GM12878 (cell line): ENCODE results near the gene CCDC28B. TPM values are rescaled to one million over a fixed set of nuclear protein-coding genes. Genes with fewer than 3 reads are reported as not detected.

Source experiments
- BRCA1 ChIP-seq: IDR thresholded peaks from 2 replicates; pipeline ENCODE4 v1.6.1; 2011; ENCODE audit warnings: low read depth, low read length, improper control_type of control experiment
- CUX1 ChIP-seq: IDR thresholded peaks from 2 replicates; pipeline ENCODE4 v1.6.1; 2012; ENCODE audit warnings: improper control_type of control experiment, low read depth, low read length; ENCODE audit not compliant: insufficient replicate concordance
- E2F4 ChIP-seq: IDR thresholded peaks from 2 replicates; pipeline ENCODE4 v1.6.1; 2012; ENCODE audit warnings: low read depth, low read length, improper control_type of control experiment
- E2F8 ChIP-seq: fragments of 450-650 bp; IDR thresholded peaks from 2 replicates; pipeline ENCODE4 v1.6.1; 2018; ENCODE audit warnings: mild to moderate bottlenecking, low read depth, moderate library complexity; ENCODE audit not compliant: partially characterized antibody
- IRF4 ChIP-seq: IDR thresholded peaks from 2 replicates; pipeline ENCODE4 v1.6.1; 2011; ENCODE audit warnings: low read depth, low read length
- IRF5 ChIP-seq: fragments of 450-650 bp; IDR thresholded peaks from 2 replicates; pipeline ENCODE4 v1.6.1; 2017; ENCODE audit warnings: borderline replicate concordance
- KLF5 ChIP-seq: fragments of 450-650 bp; IDR thresholded peaks from 2 replicates; pipeline ENCODE4 v1.6.1; 2014; ENCODE audit warnings: mild to moderate bottlenecking; ENCODE audit not compliant: partially characterized antibody
- NFIC ChIP-seq: IDR thresholded peaks from 2 replicates; pipeline ENCODE4 v1.6.1; 2012; ENCODE audit warnings: low read depth, mild to moderate bottlenecking, inconsistent platforms, low read length, moderate library complexity
- POLR2A ChIP-seq: IDR thresholded peaks from 2 replicates; pipeline ENCODE4 v1.6.1; 2011; ENCODE audit warnings: low read depth, mild to moderate bottlenecking, low read length
- RBBP5 ChIP-seq: fragments of 200-600 bp; sonication (generic); conservative IDR thresholded peaks from 2 replicates; pipeline ENCODE4 v1.6.1; 2016
- SREBF1 ChIP-seq: IDR thresholded peaks from 2 replicates; pipeline ENCODE4 v1.6.1; 2012; ENCODE audit warnings: mild to moderate bottlenecking, low read length
- SRF ChIP-seq, 2 experiments: IDR thresholded peaks; 2 replicates each; pipeline ENCODE4 v1.6.1; 2011; ENCODE audit warnings: low read depth in 2 of 2, low read length in 2 of 2, mild to moderate bottlenecking in 1 of 2, moderate library complexity in 1 of 2
- STAT1 ChIP-seq: fragments of 450-650 bp; conservative IDR thresholded peaks from 2 replicates; pipeline ENCODE4 v1.6.1; 2014; ENCODE audit warnings: antibody characterized with exemption, mild to moderate bottlenecking
- TCF3 ChIP-seq: IDR thresholded peaks from 2 replicates; pipeline ENCODE4 v1.6.1; 2012; ENCODE audit warnings: low read depth, mild to moderate bottlenecking, low read length, borderline replicate concordance; ENCODE audit not compliant: insufficient read depth
- polyA plus RNA-seq, 11 experiments: library from polyadenylated mRNA; depleted of rRNA in 4 of 11; unstranded in 6 of 11; stranded (reverse) in 5 of 11; fragments of >200 nt; fragmentation: Nextera tagmentation in 4 of 11; fragmentation: Illumina TruSeq in 1 of 11; extraction: Ambion mirVana in 4 of 11; extraction: Trizol in 1 of 11; gene quantifications; 1 replicate in 1 of 11; 2 replicates in 10 of 11; pipeline versions ENCODE4 v1.2.1 to v1.2.3, GENCODE V29; 2011 to 2016; ENCODE audit warnings: inconsistent platforms in 2 of 11, missing spikeins in 2 of 11, low read depth in 1 of 11
- total RNA-seq, 4 experiments: library from RNA; depleted of rRNA in 3 of 4; stranded (reverse); fragments of >200 nt in 3 of 4; fragmentation: Illumina TruSeq in 1 of 4; extraction: Trizol in 1 of 4; gene quantifications; 2 replicates each; pipeline versions ENCODE4 v1.2.1 to v1.2.3, GENCODE V29; 2013 to 2021
- TF ChIP-seq, protein P1 (sequence below): fragments of 450-650 bp; formaldehyde crosslinking; IDR thresholded peaks from 2 replicates; pipeline ENCODE4 v1.5.0; 2022; ENCODE audit warnings: mild to moderate bottlenecking, missing genetic modification characterization

Gene CCDC28B
- total and polyA plus RNA-seq, 10 of the 15 experiments (the other 5 are each of a cell fraction or from before 2014, with no cell fraction given), result 10.5 to 135 (median 90.6) TPM

GRCh38 chr1:32179443-32180185 lies 20.8 kb upstream of the CCDC28B start, which contains the start of gene TXLNA (continued):
- TF ChIP-seq NFIC (no peak), SRF (IDR thresholded peaks at IDR 0.05; ENCODE audit: low read depth in 2 of 2, low read length in 2 of 2) (no peak), RBBP5 (no peak), IRF5 (no peak), SREBF1 (0 out of 2 replicates have a peak, but pooled peaks have one; percentile 7), POLR2A (peak; percentile 99), E2F4 (0 out of 2 replicates have a peak, but pooled peaks have one; percentile 7), IRF4 (no peak), E2F8 (no peak), TCF3 (peak; percentile 53; the same call in 1 of the 2 replicates), KLF5 (peak; percentile 68), STAT1 (no peak), BRCA1 (no peak), CUX1 (no peak)
- TF ChIP-seq, protein P1, sequence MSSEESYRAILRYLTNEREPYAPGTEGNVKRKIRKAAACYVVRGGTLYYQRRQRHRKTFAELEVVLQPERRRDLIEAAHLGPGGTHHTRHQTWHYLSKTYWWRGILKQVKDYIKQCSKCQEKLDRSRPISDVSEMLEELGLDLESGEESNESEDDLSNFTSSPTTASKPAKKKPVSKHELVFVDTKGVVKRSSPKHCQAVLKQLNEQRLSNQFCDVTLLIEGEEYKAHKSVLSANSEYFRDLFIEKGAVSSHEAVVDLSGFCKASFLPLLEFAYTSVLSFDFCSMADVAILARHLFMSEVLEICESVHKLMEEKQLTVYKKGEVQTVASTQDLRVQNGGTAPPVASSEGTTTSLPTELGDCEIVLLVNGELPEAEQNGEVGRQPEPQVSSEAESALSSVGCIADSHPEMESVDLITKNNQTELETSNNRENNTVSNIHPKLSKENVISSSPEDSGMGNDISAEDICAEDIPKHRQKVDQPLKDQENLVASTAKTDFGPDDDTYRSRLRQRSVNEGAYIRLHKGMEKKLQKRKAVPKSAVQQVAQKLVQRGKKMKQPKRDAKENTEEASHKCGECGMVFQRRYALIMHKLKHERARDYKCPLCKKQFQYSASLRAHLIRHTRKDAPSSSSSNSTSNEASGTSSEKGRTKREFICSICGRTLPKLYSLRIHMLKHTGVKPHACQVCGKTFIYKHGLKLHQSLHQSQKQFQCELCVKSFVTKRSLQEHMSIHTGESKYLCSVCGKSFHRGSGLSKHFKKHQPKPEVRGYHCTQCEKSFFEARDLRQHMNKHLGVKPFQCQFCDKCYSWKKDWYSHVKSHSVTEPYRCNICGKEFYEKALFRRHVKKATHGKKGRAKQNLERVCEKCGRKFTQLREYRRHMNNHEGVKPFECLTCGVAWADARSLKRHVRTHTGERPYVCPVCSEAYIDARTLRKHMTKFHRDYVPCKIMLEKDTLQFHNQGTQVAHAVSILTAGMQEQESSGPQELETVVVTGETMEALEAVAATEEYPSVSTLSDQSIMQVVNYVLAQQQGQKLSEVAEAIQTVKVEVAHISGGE, result 0 out of 2 replicates have a peak, but pooled peaks have one; percentile 20
